Lower lobe of right lung (tissue), 2 donors: ENCODE data around the gene CCDC169. TPM values are rescaled to one million over a fixed set of nuclear protein-coding genes. Genes with fewer than 3 reads are reported as not detected.

Source experiments
- ATAC-seq, 2 donors: fragments of 200-7000 bp; cut with Tn5 transposase; one replicate each; pipeline ENCODE4 v1.9.1; 2020 to 2022; ENCODE audit warnings: mild to moderate bottlenecking in 2 of 2, moderate library complexity in 2 of 2
- DNase-seq: peaks from one replicate; pipeline ENCODE4 v3.0.0-alpha.2; 2020
- H3K27ac ChIP-seq: fragments of 200-600 bp; one replicate; pipeline ENCODE4 v1.8.0; 2022
- H3K27me3 ChIP-seq: fragments of 200-600 bp; one replicate; pipeline ENCODE4 v1.8.0; 2022; ENCODE audit warnings: low read depth
- H3K36me3 ChIP-seq: fragments of 200-600 bp; one replicate; pipeline ENCODE4 v1.8.0; 2022; ENCODE audit warnings: mild to moderate bottlenecking
- H3K4me1 ChIP-seq: fragments of 200-600 bp; one replicate; pipeline ENCODE4 v1.8.0; 2022
- H3K4me3 ChIP-seq: fragments of 200-600 bp; one replicate; pipeline ENCODE4 v1.8.0; 2022; ENCODE audit warnings: mild to moderate bottlenecking
- H3K9me3 ChIP-seq: fragments of 200-600 bp; one replicate; pipeline ENCODE4 v1.8.0; 2022
- CTCF ChIP-seq: fragments of 200-600 bp; IDR thresholded peaks from one replicate; pipeline ENCODE4 v1.8.0; 2022; ENCODE audit warnings: antibody characterized with exemption, mild to moderate bottlenecking
- intact Hi-C: fragments of 100-400 bp; cut with DNase I; formaldehyde crosslinking; loops from one replicate; pipeline ENCODE4 v1.11.0; 2022
- total RNA-seq: library from RNA; stranded (reverse); fragmentation: NEBNext Ultra II Directional; extraction: Animal tissue kit (Norgen Biotek cat#: 25700); gene quantifications from one replicate; pipeline ENCODE4 v1.2.1, GENCODE V29; 2021
- donor health status: DM: no; HTN: yes; CAD: no; lungs with severe emphysema.

CCDC169 gene
- total RNA-seq, 1 donor from 2014 or later, result not detected

GRCh38 chr13:36251017-36251416, 46.6 kb downstream of the CCDC169 start:
- Histone ChIP-seq H3K4me1 (no peaks in the 10 kb centered on the region), H3K9me3 (peaks cover 4% of the 10 kb centered on the region), H3K36me3 (no peaks in the 10 kb centered on the region), H3K4me3 (no peak overlapping the region), H3K27ac (no peak overlapping the region), H3K27me3 (no peaks in the 10 kb centered on the region)
- ATAC-seq (no peak), DNase-seq (no peak)
- intact Hi-C loops, result no loop called here
- no peak for TF ChIP-seq CTCF

- no peak overlapping the region for H3K27ac ChIP-seq
Measured at GRCh38 chr13:36248700-36249099, 48.9 kb downstream of the CCDC169 start.

GRCh38 chr13:36244990-36245389, 52.6 kb downstream of the CCDC169 start:
- H3K9me3 ChIP-seq, result peaks cover 4% of the 10 kb centered on the region
- intact Hi-C loops, result no loop called here
- TF ChIP-seq CTCF, result no peak

More at GRCh38 chr13:36248700-36249099, 48.9 kb downstream of the CCDC169 start:
- Histone ChIP-seq H3K4me1 (no peaks in the 10 kb centered on the region), H3K36me3 (no peaks in the 10 kb centered on the region), H3K4me3 (no peak overlapping the region), H3K27me3 (no peaks in the 10 kb centered on the region), H3K9me3 (peaks cover 4% of the 10 kb centered on the region)
- ATAC-seq, result no peak
- TF ChIP-seq CTCF, result no peak
- intact Hi-C loops, result no loop called here
- DNase-seq, result no peak

GRCh38 chr13:36244073-36244472, 53.5 kb downstream of the CCDC169 start:
- H3K9me3 ChIP-seq, result peaks cover 4% of the 10 kb centered on the region
- H3K4me3 ChIP-seq, result no peak overlapping the region
- H3K36me3 ChIP-seq, result no peaks in the 10 kb centered on the region
- TF ChIP-seq CTCF, result no peak
- H3K4me1 ChIP-seq, result no peaks in the 10 kb centered on the region
- no peak for DNase-seq
- no peaks in the 10 kb centered on the region for H3K27me3 ChIP-seq
- no peak overlapping the region for H3K27ac ChIP-seq
- intact Hi-C loops, result no loop called here
- ATAC-seq, result no peak

More at GRCh38 chr13:36244990-36245389, 52.6 kb downstream of the CCDC169 start:
- Histone ChIP-seq H3K4me3 (no peak overlapping the region), H3K27ac (no peak overlapping the region), H3K27me3 (no peaks in the 10 kb centered on the region), H3K4me1 (no peaks in the 10 kb centered on the region), H3K36me3 (no peaks in the 10 kb centered on the region)
- no peak for DNase-seq
- ATAC-seq, result no peak

GRCh38 chr13:36242761-36243160, 54.9 kb downstream of the CCDC169 start:
- no peaks in the 10 kb centered on the region for H3K36me3 ChIP-seq
- H3K4me1 ChIP-seq, result no peaks in the 10 kb centered on the region
- H3K9me3 ChIP-seq, result peaks cover 4% of the 10 kb centered on the region
- no peak for TF ChIP-seq CTCF
- H3K4me3 ChIP-seq, result no peak overlapping the region
- intact Hi-C loops, result no loop called here
- no peak for DNase-seq
- H3K27me3 ChIP-seq, result no peaks in the 10 kb centered on the region
- H3K27ac ChIP-seq, result no peak overlapping the region
- no peak for ATAC-seq

- TF ChIP-seq CTCF, result no peak
- Histone ChIP-seq H3K27me3 (no peaks in the 10 kb centered on the region), H3K4me3 (no peak overlapping the region), H3K27ac (no peak overlapping the region), H3K9me3 (peaks cover 4% of the 10 kb centered on the region), H3K4me1 (no peaks in the 10 kb centered on the region), H3K36me3 (no peaks in the 10 kb centered on the region)
- intact Hi-C loops, result no loop called here
- ATAC-seq, result no peak
- no peak for DNase-seq
Measured at GRCh38 chr13:36231236-36231635, 66.4 kb downstream of the CCDC169 start.
